H1 (cell line): ENCODE results near the gene PRRG4. TPM values are rescaled to one million over a fixed set of nuclear protein-coding genes. Genes with fewer than 3 reads are reported as not detected.

Experiments used
- CTCF ChIA-PET: fragments of 300-600 bp; sonication (Branson Sonifier 250); formaldehyde crosslinking; loops from one replicate; lab custom pipeline; 2021; ENCODE audit not compliant: partially characterized antibody; lab: Charles Lee
- POLR2A ChIA-PET: fragments of 300-600 bp; sonication (Branson Sonifier 250); formaldehyde crosslinking; loops from one replicate; lab custom pipeline; 2021; ENCODE audit warnings: inconsistent platforms; ENCODE audit not compliant: partially characterized antibody; lab: Charles Lee
- DNase-seq, 2 experiments: peaks; one replicate each; pipeline versions ENCODE4 v3.0.0 to v3.0.0-alpha.2; 2010 to 2022; ENCODE audit warnings: low spot score in 2 of 2, low read depth in 1 of 2, mixed read lengths in 1 of 2
- FAIRE-seq: peaks from 2 replicates; lab custom pipeline; 2011; peaks lifted over from hg19 to GRCh38; lab: Jason Lieb, UNC
- H2AFZ ChIP-seq: 2 replicates; pipeline ENCODE4 v1.8.1; 2012; ENCODE audit warnings: low read length, inconsistent platforms
- H2AK5ac ChIP-seq: 2 replicates; pipeline ENCODE4 v1.6.1; 2013; ENCODE audit warnings: low read depth, low read length
- H2BK120ac ChIP-seq: replicated peaks from 2 replicates; pipeline ENCODE3; 2013; ENCODE audit warnings: low read depth, low read length, inconsistent platforms
- H2BK12ac ChIP-seq: 2 replicates; pipeline ENCODE4 v1.6.1; 2013; ENCODE audit warnings: low read depth, low read length
- H2BK15ac ChIP-seq: 2 replicates; pipeline ENCODE4 v1.6.1; 2013; ENCODE audit warnings: low read length
- H2BK20ac ChIP-seq: 2 replicates; pipeline ENCODE4 v1.6.1; 2013; ENCODE audit warnings: low read length
- H2BK5ac ChIP-seq: 2 replicates; pipeline ENCODE4 v1.6.1; 2013; ENCODE audit warnings: low read depth, low read length
- H3K14ac ChIP-seq: 2 replicates; pipeline ENCODE4 v1.6.1; 2013; ENCODE audit warnings: inconsistent platforms; ENCODE audit not compliant: insufficient read length
- H3K18ac ChIP-seq: 2 replicates; pipeline ENCODE4 v1.6.1; 2013; ENCODE audit warnings: low read length; ENCODE audit errors: extremely low read depth
- H3K23ac ChIP-seq: 2 replicates; pipeline ENCODE4 v1.6.1; 2013; ENCODE audit warnings: inconsistent platforms; ENCODE audit not compliant: insufficient read length
- H3K23me2 ChIP-seq: 2 replicates; pipeline ENCODE4 v1.6.1; 2013; ENCODE audit warnings: low read depth, low read length
- H3K27ac ChIP-seq: 2 replicates; pipeline ENCODE4 v1.6.1; 2011; ENCODE audit warnings: low read depth, low read length, inconsistent platforms
- H3K27me3 ChIP-seq, 4 experiments: replicated peaks in 1 of 4; 1 replicate in 1 of 4; 2 replicates in 3 of 4; pipeline versions ENCODE4 v1.6.1 to v1.8.1; 2011 to 2013; ENCODE audit warnings: low read length in 3 of 4, mild to moderate bottlenecking in 3 of 4, inconsistent platforms in 2 of 4, mixed read lengths in 2 of 4, moderate library complexity in 1 of 4; ENCODE audit not compliant: control insufficient read depth in 3 of 4, insufficient read depth in 3 of 4; ENCODE audit errors: extremely low read depth in 1 of 4
- H3K36me3 ChIP-seq, 4 experiments: 2 replicates each; pipeline versions ENCODE4 v1.6.1 to v1.8.1; 2011 to 2013; ENCODE audit warnings: mild to moderate bottlenecking in 4 of 4, low read length in 3 of 4, moderate library complexity in 2 of 4, control low read depth in 1 of 4, inconsistent platforms in 1 of 4; ENCODE audit not compliant: insufficient read depth in 4 of 4, control insufficient read depth in 2 of 4
- H3K4ac ChIP-seq: replicated peaks from 2 replicates; pipeline ENCODE3; 2013; ENCODE audit warnings: low read length, low read depth, mixed read lengths, inconsistent platforms; ENCODE audit not compliant: insufficient read length
- H3K4me1 ChIP-seq, 4 experiments: replicated peaks in 1 of 4; 1 replicate in 1 of 4; 2 replicates in 3 of 4; pipeline versions ENCODE4 v1.6.1 to v1.8.1; 2011 to 2013; ENCODE audit warnings: low read length in 3 of 4, inconsistent platforms in 2 of 4, mixed read lengths in 1 of 4; ENCODE audit not compliant: insufficient read depth in 4 of 4, control insufficient read depth in 3 of 4
- H3K4me2 ChIP-seq, 2 experiments: 2 replicates each; pipeline versions ENCODE4 v1.6.1 to v1.8.1; 2011 to 2013; ENCODE audit warnings: low read depth in 2 of 2, low read length in 2 of 2, control low read depth in 1 of 2, inconsistent platforms in 1 of 2, mild to moderate bottlenecking in 1 of 2; ENCODE audit not compliant: insufficient read depth in 1 of 2
- H3K4me3 ChIP-seq, 4 experiments: fragments of 200-600, 300-600 bp in 1 of 4; sonication (generic), shearing (Covaris generic), sonication (Bioruptor Twin) in 1 of 4; 2 replicates each; pipeline versions ENCODE4 v1.5.1 to v1.8.1; 2011 to 2016; ENCODE audit warnings: low read length in 4 of 4, low read depth in 3 of 4, control low read depth in 2 of 4, inconsistent platforms in 2 of 4, mild to moderate bottlenecking in 2 of 4, mixed read lengths in 1 of 4, moderate library complexity in 1 of 4; ENCODE audit not compliant: insufficient read depth in 2 of 4; ENCODE audit errors: extremely low read depth in 1 of 4
- H3K56ac ChIP-seq: replicated peaks from 2 replicates; pipeline ENCODE3; 2013; ENCODE audit warnings: low read depth, mild to moderate bottlenecking, mixed read lengths, low read length, inconsistent platforms; ENCODE audit not compliant: insufficient read length
- H3K79me1 ChIP-seq: 2 replicates; pipeline ENCODE4 v1.6.1; 2013; ENCODE audit warnings: low read depth, low read length, control low read depth
- H3K79me2 ChIP-seq, 2 experiments: 2 replicates each; pipeline versions ENCODE4 v1.6.1 to v1.8.1; 2012 to 2013; ENCODE audit warnings: low read length in 2 of 2, mild to moderate bottlenecking in 2 of 2, inconsistent platforms in 1 of 2; ENCODE audit not compliant: insufficient read depth in 2 of 2, control insufficient read depth in 1 of 2
- H3K9ac ChIP-seq, 4 experiments: replicated peaks in 1 of 4; 1 replicate in 1 of 4; 2 replicates in 3 of 4; pipeline versions ENCODE4 v1.6.1 to v1.8.1; 2011 to 2013; ENCODE audit warnings: low read depth in 3 of 4, low read length in 3 of 4, control low read depth in 2 of 4, mild to moderate bottlenecking in 2 of 4, moderate library complexity in 2 of 4, inconsistent platforms in 1 of 4; ENCODE audit errors: extremely low read depth in 1 of 4
- H3K9me3 ChIP-seq, 2 experiments: 2 replicates each; pipeline versions ENCODE4 v1.6.1 to v1.8.1; 2012 to 2013; ENCODE audit warnings: mild to moderate bottlenecking in 2 of 2, moderate library complexity in 2 of 2, control low read depth in 1 of 2, inconsistent platforms in 1 of 2, low read depth in 1 of 2, low read length in 1 of 2, mixed read lengths in 1 of 2; ENCODE audit not compliant: insufficient read depth in 2 of 2
- H4K20me1 ChIP-seq, 2 experiments: replicated peaks in 1 of 2; 2 replicates each; pipeline versions ENCODE3 to v1.8.1; 2011 to 2013; ENCODE audit warnings: inconsistent platforms in 2 of 2, low read length in 2 of 2, mild to moderate bottlenecking in 1 of 2; ENCODE audit not compliant: insufficient read depth in 2 of 2, control insufficient read depth in 1 of 2
- H4K5ac ChIP-seq: 2 replicates; pipeline ENCODE4 v1.6.1; 2013; ENCODE audit warnings: low read length, low read depth, mixed read lengths, inconsistent platforms; ENCODE audit not compliant: insufficient read length
- H4K8ac ChIP-seq: 2 replicates; pipeline ENCODE4 v1.8.0; 2013; ENCODE audit warnings: mild to moderate bottlenecking, moderate library complexity, low read length, inconsistent platforms; ENCODE audit not compliant: insufficient read depth; ENCODE audit errors: extremely low read depth
- H4K91ac ChIP-seq: replicated peaks from 2 replicates; pipeline ENCODE3; 2013; ENCODE audit warnings: low read length, mixed read lengths, inconsistent platforms; ENCODE audit not compliant: insufficient read length
- CBX8 ChIP-seq: fragments of 300-800, 300-1000 bp; sonication (generic); IDR thresholded peaks from 2 replicates; pipeline ENCODE4 v1.7.1; 2016; ENCODE audit warnings: low read depth, low read length, borderline replicate concordance
- CTBP2 ChIP-seq: IDR thresholded peaks from 2 replicates; pipeline ENCODE4 v1.7.0; 2011; ENCODE audit warnings: borderline replicate concordance, mild to moderate bottlenecking, moderate library complexity, mixed read lengths, low read length; ENCODE audit not compliant: insufficient read depth, insufficient read length
- CTCF ChIP-seq, 3 experiments: IDR thresholded peaks; 1 replicate in 2 of 3; 2 replicates in 1 of 3; pipeline versions ENCODE4 v1.5.1 to v1.6.1; 2011; ENCODE audit warnings: low read length in 3 of 3, mild to moderate bottlenecking in 3 of 3, inconsistent platforms in 2 of 3, low read depth in 1 of 3, moderate library complexity in 1 of 3; ENCODE audit not compliant: insufficient read depth in 1 of 3; ENCODE audit errors: control extremely low read depth in 1 of 3
- JUN ChIP-seq: IDR thresholded peaks from 2 replicates; pipeline ENCODE4 v1.6.1; 2011; ENCODE audit warnings: low read depth, mild to moderate bottlenecking, improper control_type of control experiment, low read length
- KDM4A ChIP-seq: IDR thresholded peaks from one replicate; pipeline ENCODE4 v1.7.1; 2012; ENCODE audit warnings: low read depth, mild to moderate bottlenecking, moderate library complexity, low read length, inconsistent platforms; ENCODE audit not compliant: severe bottlenecking
- NANOG ChIP-seq: IDR thresholded peaks from 2 replicates; pipeline ENCODE4 v1.6.1; 2011; ENCODE audit warnings: low read length, low read depth, mild to moderate bottlenecking, inconsistent platforms; ENCODE audit not compliant: insufficient read depth, poor library complexity, severe bottlenecking
- POLR2A ChIP-seq, 2 experiments: IDR thresholded peaks; 1 replicate in 1 of 2; 2 replicates in 1 of 2; pipeline ENCODE4 v1.6.1; 2011; ENCODE audit warnings: low read depth in 2 of 2, low read length in 2 of 2, mild to moderate bottlenecking in 2 of 2; ENCODE audit errors: control extremely low read depth in 1 of 2
- SP2 ChIP-seq: IDR thresholded peaks from 2 replicates; pipeline ENCODE4 v1.6.1; 2012; ENCODE audit warnings: mild to moderate bottlenecking, low read length, inconsistent platforms
- USF2 ChIP-seq: IDR thresholded peaks from 2 replicates; pipeline ENCODE4 v1.6.1; 2011; ENCODE audit warnings: low read length, improper control_type of control experiment
- YY1 ChIP-seq: IDR thresholded peaks from 2 replicates; pipeline ENCODE4 v1.6.1; 2011; ENCODE audit warnings: low read depth, mild to moderate bottlenecking, low read length
- ZNF274 ChIP-seq: IDR thresholded peaks from 2 replicates; pipeline ENCODE4 v1.7.0; 2012; ENCODE audit warnings: low read length, borderline replicate concordance; ENCODE audit errors: extremely low read depth
- WGBS, 2 experiments: shearing (Covaris generic) in 1 of 2; methylation state at CpG; one replicate each; pipeline versions ENCODE4 v1.1.6 to v1.1.7; 2013 to 2015; ENCODE audit warnings: low lambda C conversion rate in 2 of 2, mixed read lengths in 2 of 2, inconsistent platforms in 1 of 2, low coverage in 1 of 2, missing lambda C conversion rate in 1 of 2; ENCODE audit not compliant: insufficient replicate concordance in 2 of 2, insufficient coverage in 1 of 2, insufficient read length in 1 of 2; ENCODE audit errors: extremely low coverage in 1 of 2, missing lambda C conversion rate in 1 of 2; 5-methylcytosine and 5-hydroxymethylcytosine counted together
- polyA plus RNA-seq, 7 experiments: library from polyadenylated mRNA; depleted of rRNA in 3 of 7; stranded (reverse) in 5 of 7; unstranded in 2 of 7; fragments of >200 nt in 5 of 7; fragments of 200-250 nt in 2 of 7; gene quantifications; 1 replicate in 5 of 7; 2 replicates in 1 of 7; 4 replicates in 1 of 7; pipeline versions ENCODE4 v1.2.1 to v1.2.3, GENCODE V29; 2011 to 2013; ENCODE audit warnings: missing spikeins in 2 of 7, mixed read lengths in 2 of 7
- total RNA-seq: library from RNA; stranded (reverse); fragmentation: NEBNext Ultra II Directional; extraction: Animal tissue kit (Norgen Biotek cat#: 25700); gene quantifications from 2 replicates; pipeline ENCODE4 v1.2.1, GENCODE V29; 2021

The PRRG4 gene
- total and polyA plus RNA-seq, 2 of the 8 experiments (the other 6 are each of a cell fraction or from before 2014, with no cell fraction given) = 0.65 to 1.7 TPM

GRCh38 chr11:32796425-32796824 is 33.3 kb upstream of the PRRG4 start:
- DNase-seq = no peak
- CTCF ChIA-PET = interaction anchor here (0.7 to 1.9 kb wide), 6 partner anchors 9 to 36 kb away, joined by 3 to 7 read pairs (median 3); no protein-coding TSS in a partner anchor
- H2BK5ac ChIP-seq = no peak overlapping the region
- TF ChIP-seq POLR2A (IDR thresholded peaks at IDR 0.05; ENCODE audit: control extremely low read depth in 1 of 2, low read depth in 2 of 2, low read length in 2 of 2) (no peak), NANOG (no peak), ZNF274 (no peak), KDM4A (no peak), USF2 (no peak), SP2 (no peak), JUN (no peak), YY1 (no peak), CBX8 (no peak), CTCF (IDR thresholded peaks at IDR 0.05; ENCODE audit: control extremely low read depth in 1 of 3, insufficient read depth in 1 of 3, low read depth in 1 of 3, low read length in 3 of 3) (no peak), CTBP2 (no peak)

More at GRCh38 chr11:32796425-32796824, 33.3 kb upstream of the PRRG4 start:
- Histone ChIP-seq H4K5ac (no peak overlapping the region), H4K8ac (no peak overlapping the region), H4K20me1 (no peaks in the 10 kb centered on the region), H2BK120ac (no peak overlapping the region), H3K4me3 (no peak overlapping the region), H3K36me3 (no peaks in the 10 kb centered on the region), H2BK12ac (no peak overlapping the region), H4K91ac (no peak overlapping the region), H3K23me2 (no peaks in the 10 kb centered on the region), H3K79me2 (no peaks in the 10 kb centered on the region), H3K18ac (no peak overlapping the region), H3K14ac (no peak overlapping the region), H2BK20ac (no peak overlapping the region), H3K56ac (no peak overlapping the region), H3K27me3 (no peaks in the 10 kb centered on the region), H2AFZ (no peak overlapping the region), H3K9ac (no peak overlapping the region), H3K79me1 (no peaks in the 10 kb centered on the region), H3K4me1 (no peaks in the 10 kb centered on the region), H3K27ac (no peak overlapping the region), H3K23ac (no peak overlapping the region), H2AK5ac (no peak overlapping the region), H3K4ac (no peak overlapping the region), H2BK15ac (no peak overlapping the region), H3K4me2 (no peak overlapping the region), H3K9me3 (no peaks in the 10 kb centered on the region)
- WGBS, 2 experiments = 81% methylated on average over 3 of the region's 3 CpGs; no CpG with 5 or more reads in 1 of the 2 experiments
- POLR2A ChIA-PET = no interaction called here
- FAIRE-seq = no peak
